DOHH2 (cell line): Measurements from ENCODE around the gene DLL3.

Experiments used
- H3F3A ChIP-seq: fragments of 200-600 bp; sonication (generic), shearing (Covaris generic); 2 replicates; pipeline ENCODE4 v1.6.0; 2016; ENCODE audit warnings: antibody characterized with exemption, mild to moderate bottlenecking; ENCODE audit not compliant: control insufficient read depth, insufficient read depth
- H3K27ac ChIP-seq: fragments of 200-600 bp; sonication (generic); 2 replicates; pipeline ENCODE4 v1.5.1; 2014; ENCODE audit warnings: low read depth, mild to moderate bottlenecking, low read length, moderate library complexity
- H3K27me3 ChIP-seq: fragments of 200-600 bp; sonication (generic); 2 replicates; pipeline ENCODE4 v1.6.1; 2014; ENCODE audit warnings: mild to moderate bottlenecking, low read length, mixed read lengths; ENCODE audit not compliant: control insufficient read depth
- H3K36me3 ChIP-seq: fragments of 200-600 bp; sonication (generic); 2 replicates; pipeline ENCODE4 v1.6.1; 2014; ENCODE audit warnings: mild to moderate bottlenecking, low read length, moderate library complexity, mixed read lengths; ENCODE audit not compliant: control insufficient read depth
- H3K4me1 ChIP-seq: fragments of 200-600 bp; sonication (generic); 2 replicates; pipeline ENCODE4 v1.6.1; 2014; ENCODE audit warnings: mild to moderate bottlenecking, low read length, mixed read lengths; ENCODE audit not compliant: control insufficient read depth
- H3K4me2 ChIP-seq: fragments of 200-600 bp; sonication (generic); 2 replicates; pipeline ENCODE4 v1.6.0; 2014; ENCODE audit warnings: mild to moderate bottlenecking, low read length, moderate library complexity
- H3K4me3 ChIP-seq: fragments of 200-600 bp; sonication (generic); 2 replicates; pipeline ENCODE4 v1.5.1; 2014; ENCODE audit warnings: mild to moderate bottlenecking, low read length, mixed read lengths
- H3K79me2 ChIP-seq: fragments of 200-600 bp; sonication (generic); 2 replicates; pipeline ENCODE4 v1.6.1; 2014; ENCODE audit warnings: mild to moderate bottlenecking, low read length, mixed read lengths; ENCODE audit not compliant: control insufficient read depth
- H3K9me2 ChIP-seq: fragments of 200-600 bp; sonication (generic); replicated peaks from 2 replicates; pipeline ENCODE4 v1.6.1; 2014; ENCODE audit warnings: mild to moderate bottlenecking, low read length, mixed read lengths; ENCODE audit not compliant: control insufficient read depth
- H3K9me3 ChIP-seq: fragments of 200-600 bp; sonication (generic); 2 replicates; pipeline ENCODE4 v1.6.1; 2014; ENCODE audit warnings: antibody characterized with exemption, low read length, mixed read lengths; ENCODE audit not compliant: control insufficient read depth, insufficient read depth
- H4K20me1 ChIP-seq: fragments of 200-600 bp; sonication (generic); 2 replicates; pipeline ENCODE4 v1.6.0; 2014; ENCODE audit warnings: low read depth, mild to moderate bottlenecking, antibody characterized with exemption, low read length, moderate library complexity; ENCODE audit not compliant: control insufficient read depth, insufficient read depth
- CTCF ChIP-seq: fragments of 200-600 bp; sonication (generic); IDR thresholded peaks from one replicate; pipeline ENCODE4 v1.5.1; 2014; ENCODE audit warnings: antibody characterized with exemption, mild to moderate bottlenecking, low read depth, low read length; ENCODE audit not compliant: poor library complexity, severe bottlenecking
- EZH2phosphoT487 ChIP-seq: fragments of 200-600 bp; sonication (generic); IDR thresholded peaks from 2 replicates; pipeline ENCODE4 v1.6.1; 2017; ENCODE audit warnings: borderline replicate concordance, mild to moderate bottlenecking, antibody characterized with exemption, low read length, moderate library complexity, mixed read lengths

DLL3 gene

GRCh38 chr19:39543477-39543857 is 44.7 kb downstream of the DLL3 start:
- Histone ChIP-seq H3K4me2 (no peak overlapping the region), H3K4me3 (no peak overlapping the region), H3K9me2 (no peaks in the 10 kb centered on the region), H3F3A (no peaks in the 10 kb centered on the region), H3K4me1 (peaks cover 22% of the 10 kb centered on the region), H3K9me3 (no peaks in the 10 kb centered on the region), H3K36me3 (no peaks in the 10 kb centered on the region), H4K20me1 (no peaks in the 10 kb centered on the region), H3K27ac (no peak overlapping the region), H3K27me3 (peaks cover 36% of the 10 kb centered on the region), H3K79me2 (peaks cover 11% of the 10 kb centered on the region)
- no peak for TF ChIP-seq CTCF
- TF ChIP-seq EZH2phosphoT487: no peak

GRCh38 chr19:39544226-39544903 is 45.6 kb downstream of the DLL3 start:
- Histone ChIP-seq H3K9me2 (no peaks in the 10 kb centered on the region), H3K36me3 (no peaks in the 10 kb centered on the region), H4K20me1 (no peaks in the 10 kb centered on the region), H3F3A (no peaks in the 10 kb centered on the region), H3K4me3 (no peak overlapping the region), H3K27ac (no peak overlapping the region), H3K4me1 (peaks cover 16% of the 10 kb centered on the region), H3K4me2 (no peak overlapping the region), H3K9me3 (no peaks in the 10 kb centered on the region), H3K79me2 (peaks cover 2% of the 10 kb centered on the region), H3K27me3 (peaks cover 36% of the 10 kb centered on the region)
- TF ChIP-seq EZH2phosphoT487 (no peak), CTCF (no peak)

- H3K27ac ChIP-seq: no peak overlapping the region
- H3K27me3 ChIP-seq: peaks cover 36% of the 10 kb centered on the region
- H4K20me1 ChIP-seq: no peaks in the 10 kb centered on the region
- H3F3A ChIP-seq: no peaks in the 10 kb centered on the region
- TF ChIP-seq EZH2phosphoT487: no peak
- TF ChIP-seq CTCF: no peak
- H3K4me1 ChIP-seq: peaks cover 16% of the 10 kb centered on the region
- H3K4me3 ChIP-seq: no peak overlapping the region
- H3K79me2 ChIP-seq: no peaks in the 10 kb centered on the region
- no peaks in the 10 kb centered on the region for H3K9me2 ChIP-seq
- no peak overlapping the region for H3K4me2 ChIP-seq
- no peaks in the 10 kb centered on the region for H3K9me3 ChIP-seq
- H3K36me3 ChIP-seq: no peaks in the 10 kb centered on the region
These were observed 46.2 kb downstream of the DLL3 start for GRCh38 chr19:39544911-39545310.
